Vagina (tissue), 2 donors: ENCODE results near the gene PGAM1.

Source experiments
- POLR2AphosphoS5 ChIP-seq, 2 donors: sonication (generic); formaldehyde crosslinking; IDR thresholded peaks; one replicate each; pipeline ENCODE4 v1.9.0; 2017; ENCODE audit warnings: antibody characterized with exemption in 2 of 2, mild to moderate bottlenecking in 2 of 2, low read depth in 1 of 2; ENCODE audit not compliant: insufficient read depth in 1 of 2
- TF ChIP-seq, protein P1 (sequence below), 3 experiments: fragments of 450-650 bp in 2 of 3; fragments of 200-600 bp in 1 of 3; sonication (generic) in 1 of 3; IDR thresholded peaks; one replicate each; pipeline ENCODE4 v1.5.1; 2017 to 2019; ENCODE audit warnings: antibody characterized with exemption in 3 of 3, mild to moderate bottlenecking in 2 of 3, moderate library complexity in 2 of 3

DNA sequence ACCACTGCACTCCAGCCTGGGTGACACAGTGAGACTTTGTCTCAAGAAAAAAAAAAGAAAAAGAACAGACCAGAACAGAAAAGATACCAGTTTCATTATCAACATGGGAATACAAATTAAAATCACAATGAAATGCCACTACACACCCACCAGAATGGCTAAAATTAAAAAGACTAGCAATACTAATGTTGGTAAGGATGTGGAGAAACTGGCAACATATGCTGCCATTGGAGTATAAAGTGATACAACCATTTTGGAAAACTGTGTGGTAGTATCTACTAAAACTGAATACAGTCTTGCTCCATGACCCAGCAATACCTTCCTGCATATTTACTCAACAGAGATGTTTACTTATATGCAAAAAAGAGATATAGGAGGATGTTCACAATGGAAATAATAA, 21.9 kb upstream of the PGAM1 start:
- TF ChIP-seq, protein P1, sequence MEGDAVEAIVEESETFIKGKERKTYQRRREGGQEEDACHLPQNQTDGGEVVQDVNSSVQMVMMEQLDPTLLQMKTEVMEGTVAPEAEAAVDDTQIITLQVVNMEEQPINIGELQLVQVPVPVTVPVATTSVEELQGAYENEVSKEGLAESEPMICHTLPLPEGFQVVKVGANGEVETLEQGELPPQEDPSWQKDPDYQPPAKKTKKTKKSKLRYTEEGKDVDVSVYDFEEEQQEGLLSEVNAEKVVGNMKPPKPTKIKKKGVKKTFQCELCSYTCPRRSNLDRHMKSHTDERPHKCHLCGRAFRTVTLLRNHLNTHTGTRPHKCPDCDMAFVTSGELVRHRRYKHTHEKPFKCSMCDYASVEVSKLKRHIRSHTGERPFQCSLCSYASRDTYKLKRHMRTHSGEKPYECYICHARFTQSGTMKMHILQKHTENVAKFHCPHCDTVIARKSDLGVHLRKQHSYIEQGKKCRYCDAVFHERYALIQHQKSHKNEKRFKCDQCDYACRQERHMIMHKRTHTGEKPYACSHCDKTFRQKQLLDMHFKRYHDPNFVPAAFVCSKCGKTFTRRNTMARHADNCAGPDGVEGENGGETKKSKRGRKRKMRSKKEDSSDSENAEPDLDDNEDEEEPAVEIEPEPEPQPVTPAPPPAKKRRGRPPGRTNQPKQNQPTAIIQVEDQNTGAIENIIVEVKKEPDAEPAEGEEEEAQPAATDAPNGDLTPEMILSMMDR (IDR thresholded peaks at IDR 0.05), result no peak
- no peak for TF ChIP-seq POLR2AphosphoS5 (IDR thresholded peaks at IDR 0.05; ENCODE audit: insufficient read depth in 1 of 2, low read depth in 1 of 2)
